Activated T-cell treated with anti-CD3 and anti-CD28 coated beads, Interleukin-2, amount 50 U/mL, for 72 hours (primary cell): Measurements from ENCODE around the gene ZNF830. TPM values are rescaled to one million over a fixed set of nuclear protein-coding genes. Genes with fewer than 3 reads are reported as not detected.

Experiments used
- ATAC-seq, 2 donors: fragments of 150-1000 bp; cut with Tn5 transposase; replicated peaks in 1 of 2; 2 replicates each; pipeline ENCODE4 v1.10.0; 2021; ENCODE audit warnings: moderate library complexity in 2 of 2, mild to moderate bottlenecking in 1 of 2
- DNase-seq, 2 donors: peaks; one replicate each; pipeline ENCODE4 v3.0.0; 2021 to 2022; ENCODE audit warnings: mixed read lengths in 1 of 2
- H3K27ac Mint-ChIP-seq: one replicate; pipeline ENCODE4 v1.8.0; 2022; ENCODE audit warnings: mild to moderate bottlenecking, moderate library complexity, mixed read lengths
- H3K27me3 Mint-ChIP-seq: one replicate; pipeline ENCODE4 v1.8.0; 2022; ENCODE audit warnings: low read depth, mixed read lengths
- H3K36me3 Mint-ChIP-seq, 2 donors: one replicate each; pipeline ENCODE4 v1.8.0; 2022; ENCODE audit warnings: mixed read lengths in 2 of 2, mild to moderate bottlenecking in 1 of 2; ENCODE audit not compliant: insufficient read depth in 2 of 2
- H3K4me1 Mint-ChIP-seq: one replicate; pipeline ENCODE4 v1.8.0; 2022; ENCODE audit warnings: low read depth, mixed read lengths
- H3K4me3 Mint-ChIP-seq, 2 donors: one replicate each; pipeline ENCODE4 v1.8.0; 2022; ENCODE audit warnings: mild to moderate bottlenecking in 2 of 2, mixed read lengths in 2 of 2, moderate library complexity in 2 of 2
- H3K9me3 Mint-ChIP-seq, 2 donors: one replicate each; pipeline ENCODE4 v1.8.0; 2022; ENCODE audit warnings: mixed read lengths in 2 of 2
- total RNA-seq, 2 donors: library from RNA; stranded (reverse); gene quantifications; one replicate each; pipeline ENCODE4 v1.2.3, GENCODE V29; 2022

The ZNF830 gene
- total RNA-seq, 2 donors from 2014 or later = 27.7 to 28.0 TPM

DNA sequence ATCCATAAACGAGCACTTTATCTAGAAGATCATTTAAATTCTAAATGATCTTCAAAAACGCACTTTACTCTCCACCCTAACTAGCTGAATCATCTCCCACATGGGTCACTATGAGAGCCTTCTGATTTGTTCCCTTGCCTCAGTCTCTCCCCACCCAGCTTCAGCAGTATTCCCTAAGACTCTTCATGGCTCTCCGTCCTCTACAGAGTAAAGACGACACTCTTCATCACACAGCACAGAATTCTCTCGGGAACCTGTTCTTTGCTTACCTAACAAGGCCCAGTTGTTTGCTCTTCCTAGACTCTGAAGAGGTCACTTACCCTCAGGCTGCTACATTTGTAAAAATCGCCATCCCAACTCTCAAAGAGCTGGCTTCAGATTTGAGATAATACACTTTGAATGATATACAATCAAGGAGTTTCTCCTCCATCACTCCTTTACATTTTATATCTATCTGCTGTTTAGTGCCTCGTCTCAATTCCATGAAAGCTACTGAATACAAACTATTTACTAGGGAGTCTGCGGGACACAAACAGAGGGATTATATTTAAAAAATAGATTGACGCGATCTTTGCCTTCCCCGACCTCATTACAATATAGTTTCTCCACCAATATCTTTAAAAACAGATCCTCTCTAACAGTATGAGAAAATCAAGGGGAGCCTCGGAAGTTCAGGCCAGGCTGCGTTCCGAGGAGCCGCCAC lies 18.5 kb downstream of the ZNF830 start:
- Mint-ChIP-seq H3K27me3 (no peaks in the 10 kb centered on the region), H3K4me1 (peaks cover 58% of the 10 kb centered on the region), H3K27ac (peak overlapping the region; percentile 95), H3K36me3 (peaks cover 0 to 2% of the 10 kb centered on the region in 2 donors), H3K4me3 (peak overlapping the region; percentile 95 to 96), H3K9me3 (no peaks in the 10 kb centered on the region)
- DNase-seq (no peak), ATAC-seq (no peak)

DNA sequence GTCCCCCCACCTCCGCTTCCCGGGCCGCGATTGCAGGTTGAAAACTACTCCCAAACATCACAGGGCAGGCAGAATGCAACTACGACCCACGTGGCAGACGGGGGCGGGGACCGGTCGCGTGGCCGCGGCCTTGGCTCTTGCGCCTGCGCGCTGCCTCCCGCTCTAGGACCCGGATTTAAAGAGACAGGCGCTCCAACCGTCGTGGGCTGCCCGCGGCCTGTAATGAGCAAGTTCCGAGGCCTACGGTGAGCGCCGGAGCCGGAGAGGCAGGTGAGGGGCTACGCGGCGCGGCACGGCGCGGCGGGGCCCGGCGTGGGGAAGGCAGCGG lies 19.0 kb downstream of the ZNF830 start, which contains the start of gene LIG3:
Gene LIG3 (plus strand): TSS at position 160 of the 328 bp plus-strand sequence. CDS start 2,494 bp downstream, outside the sequence.
- DNase-seq = peak; percentile 95 to 96
- H3K4me1 Mint-ChIP-seq = peaks cover 56% of the 10 kb centered on the region
- ATAC-seq = peak; percentile 89
- H3K4me3 Mint-ChIP-seq = peak within 1 kb of the TSS; percentile 95 to 96
- no peaks in the 10 kb centered on the region for H3K9me3 Mint-ChIP-seq
- no peaks in the 10 kb centered on the region for H3K27me3 Mint-ChIP-seq
- H3K36me3 Mint-ChIP-seq = peaks cover 0 to 2% of the 10 kb centered on the region in 2 donors
- peak within 1 kb of the TSS; percentile 95 for H3K27ac Mint-ChIP-seq

DNA sequence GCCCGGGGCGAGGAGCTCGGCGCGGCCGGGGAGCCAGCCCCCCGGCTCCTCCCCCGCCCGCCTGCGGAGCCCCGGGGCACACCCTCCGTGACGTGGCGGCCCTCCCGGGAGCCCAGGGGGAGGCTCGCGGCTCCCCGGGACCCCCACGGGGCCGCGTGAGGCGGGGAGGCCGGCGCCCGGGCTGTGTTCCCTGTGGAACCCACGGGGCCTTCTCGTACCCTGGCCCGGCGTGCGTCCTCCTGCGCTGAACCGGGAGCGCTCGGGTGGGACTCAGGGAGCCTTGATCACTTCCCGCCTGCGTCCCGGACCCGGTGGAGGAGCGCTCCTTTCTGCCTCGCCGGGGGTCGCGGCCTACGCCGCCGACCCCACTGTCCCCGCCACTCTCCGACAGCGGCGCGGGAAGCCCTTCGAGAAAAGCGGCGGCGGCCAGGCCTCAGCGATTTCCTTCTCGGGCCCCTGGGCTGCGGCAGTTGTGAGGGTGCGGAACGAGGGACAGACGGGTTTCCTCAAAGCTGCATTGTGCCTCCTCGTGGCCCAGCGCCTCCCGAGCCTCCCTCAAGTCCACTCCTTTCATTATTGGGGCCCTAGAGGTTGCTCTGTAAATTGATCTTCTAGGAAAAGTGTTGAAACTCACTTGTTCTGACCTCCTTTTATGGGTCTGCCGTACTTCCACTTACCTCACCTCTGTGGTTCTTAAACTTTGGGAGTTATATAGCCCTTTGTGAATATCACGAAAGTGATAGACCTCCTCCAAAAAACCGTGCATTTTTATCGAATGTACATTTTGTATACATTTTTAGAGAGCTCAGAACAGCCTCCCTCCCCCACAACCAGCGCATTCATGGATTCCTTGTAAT lies 19.6 kb downstream of the ZNF830 start:
- Mint-ChIP-seq H3K4me3 (peak overlapping the region; percentile 93 to 95), H3K4me1 (peaks cover 55% of the 10 kb centered on the region), H3K9me3 (no peaks in the 10 kb centered on the region), H3K27ac (peak overlapping the region; percentile 95), H3K36me3 (peaks cover 0 to 2% of the 10 kb centered on the region in 2 donors), H3K27me3 (no peaks in the 10 kb centered on the region)
- DNase-seq (peak; percentile 69 to 79), ATAC-seq (peak; percentile 91 to 92)

DNA sequence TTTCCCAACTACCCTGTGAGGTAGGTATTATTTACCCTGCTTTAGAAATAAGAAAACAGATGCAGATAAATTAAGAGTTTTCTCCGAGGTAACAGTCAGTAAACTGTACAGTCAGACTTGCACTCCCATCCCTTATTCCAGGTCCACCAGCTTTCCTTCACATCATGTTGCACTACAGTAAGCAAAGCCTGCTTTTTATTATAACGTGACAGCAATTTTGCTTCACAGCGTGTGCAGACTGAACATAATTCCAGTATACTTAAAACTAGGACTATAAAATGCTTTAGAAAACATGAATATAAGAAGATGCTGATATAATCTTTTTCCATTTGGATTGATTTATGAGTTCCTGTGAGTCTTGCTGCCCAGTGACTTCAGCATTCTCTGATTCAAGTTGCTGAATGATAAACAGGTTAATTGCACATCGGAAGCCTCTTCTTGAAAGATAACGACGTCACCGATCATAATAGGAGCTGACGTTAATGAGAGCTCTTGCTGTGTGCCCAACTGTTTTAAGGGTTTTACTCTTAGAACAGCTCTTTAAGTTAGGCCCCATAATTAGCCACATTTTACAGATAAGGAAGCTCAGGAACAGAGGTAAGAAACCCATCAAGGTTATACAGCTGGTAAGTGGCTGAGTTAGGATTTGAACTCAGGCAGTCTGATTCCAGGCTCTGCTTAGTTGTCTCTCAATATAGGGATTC lies 20.4 kb downstream of the ZNF830 start:
- DNase-seq (no peak), ATAC-seq (no peak)
- peaks cover 55% of the 10 kb centered on the region for H3K4me1 Mint-ChIP-seq
- H3K36me3 Mint-ChIP-seq = peaks cover 0 to 5% of the 10 kb centered on the region in 2 donors
- peak overlapping the region; percentile 87 to 93 for H3K4me3 Mint-ChIP-seq
- no peaks in the 10 kb centered on the region for H3K27me3 Mint-ChIP-seq
- H3K9me3 Mint-ChIP-seq = no peaks in the 10 kb centered on the region
- H3K27ac Mint-ChIP-seq = peak overlapping the region; percentile 95

DNA sequence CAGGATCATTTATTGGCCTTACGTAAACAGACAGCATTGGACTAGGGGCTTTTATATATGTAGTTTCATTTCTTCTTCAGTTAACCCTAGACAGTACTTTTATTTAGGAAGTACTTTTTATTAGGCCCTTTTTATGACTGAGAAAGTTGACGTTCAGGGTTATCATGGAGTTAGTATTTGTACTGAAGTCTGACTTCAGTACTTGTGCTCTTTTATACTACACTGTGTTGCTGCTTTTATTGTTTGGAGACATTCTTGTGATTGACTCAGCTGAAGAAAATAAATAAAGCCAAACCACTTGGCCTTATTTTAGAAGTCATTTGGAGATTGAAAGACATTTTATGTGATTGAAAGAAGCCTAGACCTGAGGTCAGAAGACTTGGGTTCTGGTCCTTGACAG lies 25.9 kb downstream of the ZNF830 start:
- Mint-ChIP-seq H3K36me3 (peaks cover 0 to 19% of the 10 kb centered on the region in 2 donors), H3K27ac (no peak overlapping the region), H3K9me3 (no peaks in the 10 kb centered on the region), H3K27me3 (no peaks in the 10 kb centered on the region), H3K4me3 (no peak overlapping the region), H3K4me1 (peaks cover 30% of the 10 kb centered on the region)
- DNase-seq (no peak), ATAC-seq (no peak)

DNA sequence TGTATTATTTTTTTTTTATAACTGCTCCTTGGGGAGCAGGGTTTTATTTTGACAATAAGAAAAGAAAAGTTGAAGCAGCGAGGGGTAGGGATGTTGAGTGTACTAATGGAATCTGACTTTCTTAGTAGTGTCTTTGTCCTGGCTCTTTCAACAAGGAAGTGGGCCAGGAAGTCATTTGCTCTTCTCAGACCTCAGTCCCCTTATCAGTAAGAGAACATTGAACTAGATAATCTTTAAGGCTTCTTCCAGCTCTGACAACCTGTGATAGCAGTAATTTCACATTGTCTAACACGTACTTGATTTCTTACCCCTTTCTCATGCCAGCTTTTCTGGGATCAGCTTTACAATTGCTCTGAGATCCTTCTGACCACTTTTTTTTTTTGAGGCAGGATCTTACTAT lies 27.3 kb downstream of the ZNF830 start:
- Mint-ChIP-seq H3K27me3 (no peaks in the 10 kb centered on the region), H3K4me1 (peaks cover 16% of the 10 kb centered on the region), H3K9me3 (no peaks in the 10 kb centered on the region), H3K36me3 (peaks cover 0 to 20% of the 10 kb centered on the region in 2 donors), H3K27ac (no peak overlapping the region), H3K4me3 (no peak overlapping the region)
- DNase-seq (no peak), ATAC-seq (no peak)

DNA sequence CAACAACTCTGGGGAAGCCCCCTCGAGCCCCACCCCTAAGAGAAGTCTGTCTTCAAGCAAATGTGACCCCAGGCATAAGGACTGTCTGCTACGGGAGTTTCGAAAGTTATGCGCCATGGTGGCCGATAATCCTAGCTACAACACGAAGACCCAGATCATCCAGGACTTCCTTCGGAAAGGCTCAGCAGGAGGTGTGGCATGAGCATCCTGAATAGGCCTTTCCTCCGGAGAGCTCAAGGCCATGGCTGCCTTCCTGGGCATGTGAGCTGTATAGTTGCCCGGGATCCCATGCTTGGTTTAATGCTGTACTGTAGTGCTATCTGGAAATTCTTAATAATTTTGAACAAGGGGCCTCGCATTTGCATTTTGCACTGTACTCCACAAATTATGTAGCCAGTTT lies 28.1 kb downstream of the ZNF830 start:
- H3K4me3 Mint-ChIP-seq = no peak overlapping the region
- DNase-seq (no peak), ATAC-seq (no peak)
- H3K9me3 Mint-ChIP-seq = no peaks in the 10 kb centered on the region
- no peaks in the 10 kb centered on the region for H3K27me3 Mint-ChIP-seq
- H3K36me3 Mint-ChIP-seq = peaks cover 0 to 18% of the 10 kb centered on the region in 2 donors
- H3K27ac Mint-ChIP-seq = peak overlapping the region; percentile 25
- peaks cover 8% of the 10 kb centered on the region for H3K4me1 Mint-ChIP-seq

DNA sequence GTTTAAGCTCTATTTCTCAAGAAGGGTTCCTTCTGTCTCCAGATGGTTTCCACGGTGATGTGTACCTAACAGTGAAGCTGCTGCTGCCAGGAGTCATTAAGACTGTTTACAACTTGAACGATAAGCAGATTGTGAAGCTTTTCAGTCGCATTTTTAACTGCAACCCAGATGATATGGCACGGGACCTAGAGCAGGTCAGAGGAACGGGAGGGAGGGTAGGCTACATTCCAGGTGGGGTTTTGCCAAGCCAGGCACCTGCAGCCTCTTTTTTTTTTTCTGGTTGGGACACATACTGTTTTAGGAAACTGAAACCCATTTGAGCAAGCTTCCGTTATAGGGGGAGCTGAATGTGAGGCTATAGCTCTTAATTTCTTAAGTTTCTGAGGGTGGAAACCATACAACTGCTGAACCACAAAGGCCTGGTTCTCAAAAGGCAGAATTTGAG lies 29.6 kb downstream of the ZNF830 start:
- Mint-ChIP-seq H3K27me3 (no peaks in the 10 kb centered on the region), H3K4me3 (no peak overlapping the region), H3K27ac (no peak overlapping the region), H3K4me1 (no peaks in the 10 kb centered on the region), H3K36me3 (peaks cover 0 to 18% of the 10 kb centered on the region in 2 donors), H3K9me3 (no peaks in the 10 kb centered on the region)
- DNase-seq (no peak), ATAC-seq (no peak)

DNA sequence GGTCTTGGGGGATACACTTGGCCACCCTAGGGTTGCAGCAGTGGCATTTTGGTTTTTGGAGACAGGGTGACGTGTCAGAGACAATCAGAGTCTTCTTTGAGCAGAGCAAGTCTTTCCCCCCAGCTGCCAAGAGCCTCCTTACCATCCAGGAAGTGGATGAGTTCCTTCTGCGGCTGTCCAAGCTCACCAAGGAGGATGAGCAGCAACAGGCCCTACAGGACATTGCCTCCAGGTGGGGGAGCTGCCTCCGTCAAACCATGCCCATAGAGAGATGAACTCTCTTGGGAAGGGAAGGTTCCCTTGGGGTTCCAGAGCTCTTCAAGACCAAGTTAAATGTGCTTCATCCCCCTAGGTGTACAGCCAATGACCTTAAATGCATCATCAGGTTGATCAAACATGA lies 30.3 kb downstream of the ZNF830 start:
- no peaks in the 10 kb centered on the region for H3K4me1 Mint-ChIP-seq
- no peaks in the 10 kb centered on the region for H3K27me3 Mint-ChIP-seq
- no peak for DNase-seq
- no peak overlapping the region for H3K4me3 Mint-ChIP-seq
- peaks cover 0 to 16% of the 10 kb centered on the region in 2 donors for H3K36me3 Mint-ChIP-seq
- no peak for ATAC-seq
- H3K27ac Mint-ChIP-seq = no peak overlapping the region
- no peaks in the 10 kb centered on the region for H3K9me3 Mint-ChIP-seq

DNA sequence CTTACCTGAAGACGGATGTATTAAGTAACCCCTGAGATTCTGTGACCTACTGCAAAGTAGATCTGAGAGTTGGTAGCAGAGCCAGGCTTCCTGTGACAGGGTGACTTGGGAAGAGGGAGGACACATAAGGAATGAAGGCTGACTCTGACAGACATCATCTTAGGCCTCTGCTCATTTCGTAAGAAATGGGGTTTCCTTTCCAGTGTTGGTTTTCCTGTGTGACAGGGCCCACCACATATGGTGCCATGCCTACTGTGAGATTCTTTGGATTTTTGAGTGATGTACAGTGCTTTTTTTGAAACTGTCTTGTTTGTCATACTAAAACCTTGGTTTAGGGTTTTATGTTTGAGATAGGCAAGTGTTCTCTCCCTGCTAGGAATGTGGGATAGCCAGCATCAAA lies 31.7 kb downstream of the ZNF830 start:
- ATAC-seq (no peak), DNase-seq (no peak)
- peaks cover under 1% of the 10 kb centered on the region for H3K4me1 Mint-ChIP-seq
- H3K27ac Mint-ChIP-seq = peak overlapping the region; percentile 55
- H3K36me3 Mint-ChIP-seq = peaks cover 0 to 13% of the 10 kb centered on the region in 2 donors
- no peaks in the 10 kb centered on the region for H3K27me3 Mint-ChIP-seq
- no peak overlapping the region for H3K4me3 Mint-ChIP-seq
- no peaks in the 10 kb centered on the region for H3K9me3 Mint-ChIP-seq

DNA sequence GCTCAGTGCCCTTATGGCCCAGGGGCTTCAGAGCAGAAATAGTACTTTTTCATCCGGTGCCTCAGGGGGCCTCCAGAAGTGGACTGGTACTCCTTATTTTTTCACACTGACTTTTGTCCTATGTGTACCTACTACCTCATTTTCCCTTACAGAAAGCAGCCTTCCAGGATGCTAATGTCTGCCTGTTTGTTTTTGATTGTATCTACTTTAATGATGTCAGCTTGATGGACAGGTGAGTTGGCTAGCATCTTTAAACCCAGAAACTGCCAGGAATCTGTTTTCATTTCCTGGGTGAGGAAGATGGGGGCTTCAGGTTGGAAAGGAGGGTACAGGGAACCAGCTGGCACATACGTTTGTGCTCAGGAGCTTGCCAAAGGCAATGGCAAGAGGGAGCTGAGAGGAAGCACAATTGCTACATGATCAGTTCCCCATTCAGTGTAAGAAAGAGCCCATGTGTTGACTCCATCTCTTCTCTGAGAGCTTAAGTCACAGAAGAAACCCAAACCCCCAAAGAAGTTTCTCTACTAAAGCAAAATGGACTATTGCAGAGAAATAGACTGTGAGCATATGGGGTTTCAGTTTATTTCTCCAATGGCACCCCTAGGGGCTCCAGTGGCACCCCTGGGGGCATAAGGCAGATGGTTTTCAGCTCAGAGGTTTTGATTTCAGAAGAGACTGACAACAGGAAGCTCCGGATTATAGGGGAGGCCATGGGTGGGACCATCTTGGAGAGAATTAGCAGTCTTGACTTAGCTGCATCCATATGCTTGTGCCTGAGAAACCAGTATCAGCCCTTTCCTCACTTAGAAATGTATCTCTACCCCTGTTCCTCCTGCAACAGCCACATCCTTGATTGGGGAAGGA lies 35.3 kb downstream of the ZNF830 start:
- no peak for ATAC-seq
- Mint-ChIP-seq H3K4me3 (no peak overlapping the region), H3K36me3 (peaks cover 0 to 9% of the 10 kb centered on the region in 2 donors), H3K27ac (no peak overlapping the region), H3K4me1 (peaks cover 6% of the 10 kb centered on the region), H3K9me3 (no peaks in the 10 kb centered on the region), H3K27me3 (no peaks in the 10 kb centered on the region)
- DNase-seq = no peak

DNA sequence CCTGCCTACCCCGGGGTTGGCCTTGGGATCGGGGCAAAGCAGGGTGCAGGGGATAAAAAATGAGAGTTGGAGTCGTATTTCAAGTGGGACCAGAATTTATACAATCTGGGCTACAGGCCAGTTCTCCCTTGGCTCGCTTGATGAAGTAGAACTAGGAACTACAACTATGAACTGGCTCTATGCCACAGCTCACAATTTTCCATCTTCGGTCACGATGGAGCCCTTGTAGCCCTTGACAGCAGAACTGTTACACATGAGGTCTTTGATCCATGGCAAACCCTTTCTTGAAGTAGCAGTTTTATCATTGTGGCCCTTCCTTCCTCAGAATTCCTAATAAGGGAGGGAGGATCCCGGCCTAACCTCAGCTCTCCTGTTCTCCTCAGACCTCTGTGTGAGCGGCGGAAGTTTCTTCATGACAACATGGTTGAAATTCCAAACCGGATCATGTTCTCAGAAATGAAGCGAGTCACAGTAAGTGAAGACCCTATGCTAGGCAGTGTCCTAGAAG lies 36.1 kb downstream of the ZNF830 start:
- ATAC-seq (no peak), DNase-seq (no peak)
- Mint-ChIP-seq H3K9me3 (no peaks in the 10 kb centered on the region), H3K27ac (no peak overlapping the region), H3K4me1 (peaks cover 6% of the 10 kb centered on the region), H3K4me3 (no peak overlapping the region), H3K36me3 (peaks cover 0 to 10% of the 10 kb centered on the region in 2 donors), H3K27me3 (no peaks in the 10 kb centered on the region)
